GM21529 (cell line): Measurements from ENCODE around the gene URB1.
"Not testable (repeated sequence)": the region's sequence is repeated elsewhere in the genome, so short reads cannot be mapped to it uniquely, and the experiment has no call there.

Source experiments
- ATAC-seq: cut with Tn5 transposase; IDR thresholded peaks from one replicate; pipeline ENCODE4 v1.9.1; 2021; ENCODE audit not compliant: unreplicated experiment

Gene URB1

DNA sequence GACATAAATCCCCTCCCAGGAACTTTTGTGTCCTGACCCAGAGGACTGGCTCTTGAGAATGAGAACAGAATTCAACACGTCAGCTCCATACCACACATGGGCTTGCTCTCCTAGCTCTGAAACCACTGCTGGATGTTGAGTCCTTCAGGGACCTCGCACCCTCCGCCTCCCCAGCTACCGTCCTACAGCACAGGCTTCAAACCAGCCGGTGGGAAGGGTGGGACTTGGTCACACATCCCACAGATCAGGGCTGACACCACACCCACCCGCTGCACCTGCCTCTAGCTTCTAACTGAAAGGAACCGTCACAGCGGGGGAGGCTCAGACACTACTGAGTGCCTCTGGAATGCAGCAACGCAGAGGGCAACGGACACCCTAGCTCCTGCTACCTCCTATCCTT is 70.1 kb downstream of the URB1 start:
- ATAC-seq = no peak

- ATAC-seq = no peak
Measured at GRCh38 chr21:32322103-32322502, 70.7 kb downstream of the URB1 start.

DNA sequence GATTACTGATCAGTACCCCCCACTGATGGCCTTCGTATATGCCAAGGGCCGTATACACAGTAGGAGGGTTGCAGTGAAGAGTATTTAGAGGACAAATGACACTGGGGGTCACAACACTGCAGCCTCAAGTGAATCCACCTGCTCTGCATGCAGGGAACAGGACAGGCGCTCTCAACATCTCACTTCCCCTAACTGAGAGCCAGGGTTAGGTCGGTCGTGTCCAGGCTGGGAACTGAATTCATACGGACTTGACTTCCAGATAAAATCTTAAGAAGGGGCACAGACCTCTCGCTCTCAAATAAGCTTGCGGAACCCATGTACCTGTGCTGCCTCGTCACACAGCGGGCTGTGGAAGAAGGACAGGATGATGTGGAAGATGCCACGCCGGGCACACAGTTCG is 71.3 kb downstream of the URB1 start:
- no peak for ATAC-seq

DNA sequence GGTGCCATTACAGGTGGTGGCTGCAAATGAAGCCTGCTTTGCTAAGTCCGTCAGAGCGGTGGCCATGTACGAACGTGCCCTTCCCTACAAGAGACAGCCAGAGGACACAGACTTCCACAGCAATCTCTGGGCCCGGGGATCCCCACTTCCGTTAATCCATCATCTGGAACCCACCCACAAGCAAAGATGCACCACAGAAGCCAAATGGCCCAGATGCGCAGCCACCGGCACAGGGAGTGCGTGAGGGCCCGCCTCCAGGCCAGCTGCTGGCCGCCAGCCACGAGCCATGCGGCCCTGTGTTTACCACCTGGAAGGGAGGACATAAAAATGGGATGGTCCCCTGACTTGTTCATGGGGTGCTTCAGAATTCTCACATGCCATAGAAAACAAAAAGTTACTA is 72.1 kb downstream of the URB1 start:
- no peak for ATAC-seq

- ATAC-seq = no peak
Measured at GRCh38 chr21:32320059-32320458, 72.8 kb downstream of the URB1 start.

DNA sequence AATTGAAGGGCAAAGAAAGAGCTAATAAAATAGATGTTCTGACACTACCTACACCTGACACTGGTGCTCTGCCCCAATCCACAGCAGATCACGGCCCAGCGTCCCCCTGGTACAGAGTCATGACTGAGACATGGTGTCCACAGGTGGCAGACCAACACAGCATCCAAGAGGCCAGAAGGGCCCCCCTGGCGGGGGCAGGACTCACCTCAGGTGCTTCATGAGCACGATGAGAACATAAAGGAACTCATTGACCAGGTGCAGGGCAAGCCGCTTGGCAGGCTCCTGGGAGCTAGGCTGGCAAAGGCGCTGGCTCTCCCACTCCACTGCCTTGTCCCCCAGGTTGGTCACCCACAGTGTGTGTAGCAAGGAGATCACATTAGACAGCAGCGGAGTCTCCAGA is 73.8 kb downstream of the URB1 start:
- ATAC-seq = no peak

DNA sequence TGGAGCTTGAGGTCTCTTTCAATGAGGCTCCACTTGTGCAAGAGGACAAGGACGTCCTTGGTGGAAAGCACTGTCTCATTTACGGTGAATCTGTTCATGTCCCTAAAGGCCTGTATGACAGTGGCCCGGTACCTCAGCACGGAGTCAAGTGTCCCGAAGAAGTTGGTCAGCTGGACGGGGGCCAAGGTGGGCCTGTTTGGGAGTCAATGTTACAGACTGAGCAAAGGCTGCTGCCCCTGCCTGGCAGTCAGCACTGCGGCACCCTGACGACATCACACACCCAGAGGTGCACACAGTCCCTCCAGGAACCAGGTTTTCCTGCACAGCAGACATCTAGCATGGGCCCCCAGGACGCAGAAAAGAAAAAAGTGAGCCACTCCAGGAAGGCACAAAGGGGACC is 75.1 kb downstream of the URB1 start:
- ATAC-seq = no peak

DNA sequence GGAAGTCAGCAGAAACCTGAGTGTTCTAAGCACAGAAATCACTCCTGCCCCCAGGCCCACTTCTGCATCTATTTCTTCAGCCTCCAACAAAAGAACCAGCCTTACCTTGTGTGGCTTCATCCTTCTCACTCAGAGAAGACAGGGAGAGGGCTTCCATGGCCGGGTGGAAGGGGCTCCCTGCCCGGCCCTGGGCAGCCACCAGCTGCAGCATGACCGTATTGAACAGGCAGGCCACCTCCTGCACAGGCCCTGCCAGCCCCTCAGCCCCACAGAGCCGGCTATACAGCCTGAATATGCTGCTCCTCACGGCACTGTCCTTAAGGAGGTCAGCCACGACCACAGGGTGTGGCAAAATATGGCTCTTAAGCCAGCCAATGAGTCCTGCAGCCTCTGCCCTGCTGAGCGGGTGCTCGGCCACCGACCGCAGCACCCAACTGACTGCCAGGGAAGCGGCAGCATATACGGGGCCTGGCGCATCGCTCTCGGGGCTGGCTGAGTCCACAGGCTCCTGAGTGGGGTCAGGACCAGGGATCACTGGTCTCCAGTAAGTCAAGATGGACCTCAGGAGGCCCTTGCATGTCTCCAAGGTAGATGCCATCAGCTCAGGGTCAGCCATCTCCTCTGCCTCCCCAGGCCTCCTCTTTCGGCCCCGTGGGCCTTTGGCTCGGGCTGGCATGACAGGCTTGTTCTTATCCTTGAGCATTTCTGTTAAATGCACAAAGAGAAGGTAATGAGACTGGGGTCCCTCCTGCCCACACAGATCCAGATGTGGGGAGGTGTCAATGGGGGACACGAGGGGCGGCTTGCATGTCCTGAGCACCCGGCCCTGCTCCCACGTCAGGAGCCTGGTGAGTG is 76.2 kb downstream of the URB1 start:
- no peak for ATAC-seq

DNA sequence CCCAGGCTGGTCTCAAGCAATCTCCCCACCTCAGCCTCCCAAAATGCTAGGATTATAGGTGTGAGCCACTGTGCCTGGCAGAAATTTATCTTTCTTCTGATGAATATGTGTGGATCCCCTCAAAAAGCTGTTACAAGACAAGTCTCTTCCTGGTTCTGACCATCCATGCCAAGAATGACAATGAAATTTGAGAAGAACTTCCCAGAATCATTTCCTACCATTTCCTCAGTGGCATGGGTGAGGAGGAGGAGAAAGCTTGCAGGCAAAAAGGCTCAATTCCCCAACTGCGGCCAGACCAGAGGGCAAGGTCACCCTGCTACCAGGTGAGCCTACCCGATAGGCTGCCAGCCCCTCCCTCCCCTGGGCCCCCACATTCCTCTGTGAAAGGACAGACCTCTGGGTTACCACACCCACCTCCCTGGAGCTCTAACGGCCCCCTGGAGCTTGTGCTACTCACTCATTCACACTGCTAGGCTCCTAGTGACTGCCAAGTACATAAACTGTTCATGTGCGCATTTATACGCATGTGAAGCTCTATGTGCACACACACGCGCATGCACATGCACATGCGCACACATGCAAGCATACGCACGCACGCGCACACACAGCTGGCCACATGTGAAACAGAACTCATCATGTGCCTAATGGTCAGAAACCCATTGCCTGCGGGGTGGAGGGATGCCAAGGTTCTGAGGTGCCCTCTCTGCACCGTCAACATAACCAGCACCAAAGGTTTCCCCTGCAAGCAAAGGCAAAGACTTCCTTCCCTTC is 77.1 kb downstream of the URB1 start:
- ATAC-seq = no peak

GRCh38 chr21:32314806-32315205 is 78.0 kb downstream of the URB1 start:
- no peak for ATAC-seq

GRCh38 chr21:32312976-32313375 is 79.8 kb downstream of the URB1 start:
- no peak for ATAC-seq

- no peak for ATAC-seq
Measured at GRCh38 chr21:32312326-32312725, 80.5 kb downstream of the URB1 start.

GRCh38 chr21:32311621-32312020 is 81.2 kb downstream of the URB1 start:
- no peak for ATAC-seq

- ATAC-seq = not testable (repeated sequence)
Measured at GRCh38 chr21:32310976-32311375, 81.8 kb downstream of the URB1 start.

DNA sequence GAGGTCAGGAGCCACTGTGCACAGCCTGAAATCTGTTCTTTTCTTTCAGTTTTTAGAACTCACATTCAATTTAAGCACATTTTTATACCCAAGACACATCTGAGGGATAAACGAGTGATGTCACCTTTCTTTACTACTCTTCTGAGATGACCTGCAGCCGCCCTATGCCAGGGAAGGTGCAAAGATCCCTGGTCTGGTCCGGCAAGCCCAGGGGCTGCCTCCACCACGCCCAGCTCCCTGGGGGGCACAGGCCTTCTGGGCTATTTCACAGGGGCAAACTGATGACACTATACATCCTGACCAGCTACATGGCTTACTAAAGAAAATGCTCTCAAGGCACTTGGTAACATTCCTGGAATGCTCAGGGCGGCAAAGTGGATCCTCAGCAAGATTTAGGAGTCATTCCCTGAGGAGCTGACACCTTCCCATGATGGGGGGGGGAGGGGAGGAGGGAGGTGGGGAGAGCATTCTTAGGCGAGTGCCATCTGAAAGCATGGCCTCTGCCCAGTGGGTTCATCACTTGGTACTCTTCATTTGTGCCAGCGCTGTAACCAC is 82.8 kb downstream of the URB1 start:
- ATAC-seq = no peak

- no peak for ATAC-seq
Measured at GRCh38 chr21:32308696-32309095, 84.1 kb downstream of the URB1 start.

GRCh38 chr21:32307706-32308105 is 85.1 kb downstream of the URB1 start:
- ATAC-seq = no peak

DNA sequence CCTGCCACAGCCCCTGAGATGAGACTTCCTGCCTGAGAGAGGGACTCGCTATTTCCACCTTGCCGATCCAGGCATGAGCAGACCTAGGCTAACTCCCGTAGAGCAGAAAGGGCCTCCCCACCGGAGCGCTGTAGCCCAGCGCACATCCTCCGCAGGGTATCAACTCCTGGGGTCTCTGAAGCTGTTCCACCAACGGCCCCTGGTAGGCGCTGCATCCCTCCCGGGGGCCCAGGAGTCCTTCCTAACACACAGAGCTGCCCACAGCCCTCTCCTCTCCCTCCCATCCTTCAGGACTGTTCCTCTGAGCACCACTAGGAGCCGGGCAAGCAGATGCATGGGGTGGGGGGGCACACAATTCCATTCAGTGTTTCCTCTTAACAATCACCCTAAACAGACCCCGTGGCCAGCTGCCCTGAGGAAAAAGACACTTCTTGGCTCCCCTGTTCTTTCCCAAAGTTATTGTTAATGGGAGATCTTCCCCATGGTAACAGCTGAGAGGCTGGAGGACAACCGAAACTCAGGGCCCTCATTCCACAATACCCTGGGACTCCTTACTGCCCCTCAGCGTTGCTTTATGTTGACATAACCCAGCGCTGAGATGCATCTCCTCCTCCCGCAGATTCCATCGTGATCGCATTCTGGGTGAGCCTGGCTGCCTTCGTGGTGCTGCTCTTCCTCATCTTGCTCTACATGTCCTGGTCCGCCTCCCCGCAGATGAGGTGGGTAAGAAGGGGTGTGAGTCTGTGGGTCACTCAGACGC is 86.6 kb downstream of the URB1 start:
- no peak for ATAC-seq

DNA sequence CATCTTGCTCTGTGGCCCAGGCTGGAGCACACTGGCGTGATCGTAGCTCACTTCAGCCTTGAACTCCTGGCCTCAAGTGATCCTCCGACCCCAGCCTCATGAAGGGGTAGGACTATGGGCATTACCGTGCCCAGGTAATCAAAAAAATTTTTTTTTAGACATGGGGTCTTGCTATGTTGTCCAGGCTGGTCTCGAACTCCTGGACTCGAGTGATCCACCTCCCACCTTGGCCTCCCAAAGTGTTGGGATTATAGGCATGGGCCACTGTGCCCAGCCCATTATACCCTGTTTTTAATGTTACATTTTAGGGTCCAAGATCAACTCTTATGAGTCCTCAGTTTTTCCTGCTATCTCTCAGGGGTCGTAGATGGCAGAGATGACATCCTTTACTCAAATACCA is 87.8 kb downstream of the URB1 start:
- ATAC-seq = no peak

DNA sequence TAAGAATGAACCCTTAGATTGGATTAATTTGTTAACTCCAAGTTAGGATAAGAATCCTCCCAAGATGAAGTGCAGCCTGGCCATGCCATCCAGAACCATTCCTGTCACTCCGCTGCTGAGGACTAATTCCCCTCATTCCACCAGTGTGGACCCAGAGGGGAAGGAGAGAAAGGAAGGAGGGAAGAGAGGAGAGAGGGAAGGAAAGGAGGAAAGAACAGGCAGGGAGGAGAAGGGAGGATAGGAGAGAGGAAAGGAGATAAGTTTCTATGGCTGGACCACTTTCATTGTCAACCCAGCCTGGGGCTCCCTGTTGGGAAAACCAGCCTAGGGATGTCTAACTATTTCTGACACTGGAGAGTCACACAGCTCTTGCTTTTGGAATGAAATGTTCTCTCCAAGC is 89.4 kb downstream of the URB1 start:
- ATAC-seq = no peak

DNA sequence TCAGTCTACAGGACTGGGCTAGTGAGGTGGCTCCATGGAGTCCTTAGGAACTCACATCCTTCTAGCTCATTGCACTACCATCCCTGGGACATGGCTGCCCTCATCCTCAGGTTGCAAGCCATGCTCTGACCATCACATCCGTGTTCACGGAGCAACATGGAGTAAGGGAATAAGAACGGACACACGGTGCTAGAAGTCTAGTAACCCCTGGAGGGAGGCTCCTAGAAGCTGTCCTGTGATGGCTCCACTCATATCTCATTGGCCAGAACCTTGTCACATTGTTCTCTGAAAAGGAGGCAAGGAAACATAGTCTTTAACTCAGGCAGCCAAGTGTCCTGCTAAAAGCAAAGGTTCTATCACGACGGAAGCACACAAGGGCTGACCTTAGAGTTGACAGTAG is 90.3 kb downstream of the URB1 start:
- ATAC-seq = no peak
